HG03060 (cell line): ENCODE data around the gene BPIFB3.

ENCODE experiments used
- ATAC-seq: cut with Tn5 transposase; IDR thresholded peaks from one replicate; pipeline ENCODE4 v1.9.1; 2021; ENCODE audit warnings: low read depth, moderate number of reproducible peaks; ENCODE audit not compliant: unreplicated experiment

BPIFB3 gene

DNA sequence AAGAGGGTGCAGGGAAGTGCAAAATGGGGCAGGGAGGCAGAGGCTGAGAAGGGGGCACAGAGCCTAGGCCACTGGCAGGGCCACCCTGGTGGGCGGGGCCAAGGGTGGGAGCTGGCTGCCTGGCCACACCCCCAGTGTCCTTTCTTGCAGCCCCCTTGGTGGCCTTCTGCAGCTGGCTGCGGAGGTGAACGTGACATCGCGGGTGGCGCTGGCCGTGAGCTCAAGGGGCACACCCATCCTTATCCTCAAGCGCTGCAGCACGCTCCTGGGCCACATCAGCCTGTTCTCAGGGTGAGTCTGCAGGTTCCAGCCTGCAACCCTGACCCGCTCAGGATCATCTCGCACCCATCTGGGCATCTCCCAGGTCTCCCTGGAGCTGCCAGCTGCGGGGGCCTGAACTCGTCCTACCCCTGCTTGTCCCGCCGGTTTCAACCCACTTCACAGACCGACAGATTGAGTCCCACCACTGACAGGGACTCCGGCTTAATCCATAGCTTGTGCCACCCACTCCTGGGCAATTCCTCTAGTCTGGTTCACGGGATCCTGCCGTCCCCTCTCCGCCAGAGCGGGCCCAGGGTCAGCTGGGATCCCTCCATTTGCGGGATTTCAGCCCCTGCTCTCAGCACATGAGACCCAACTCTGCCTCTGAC is 6.2 kb downstream of the BPIFB3 start:
- ATAC-seq = no peak

DNA sequence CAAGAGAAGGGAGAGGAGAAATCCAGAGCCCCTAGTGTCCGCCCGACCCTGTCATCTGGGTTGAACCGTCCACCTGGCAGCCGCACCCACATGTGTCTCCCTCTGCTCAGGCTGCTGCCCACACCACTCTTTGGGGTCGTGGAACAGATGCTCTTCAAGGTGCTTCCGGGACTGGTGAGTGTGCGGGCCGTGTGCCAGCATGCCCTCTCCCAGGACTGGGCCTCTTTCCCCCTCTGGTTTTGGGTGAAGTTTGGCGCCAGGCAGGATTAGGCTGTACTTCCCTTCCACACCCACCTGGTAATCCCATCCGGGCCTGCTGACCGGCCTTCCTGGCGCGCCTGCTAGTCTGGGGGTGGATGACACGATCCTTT is 7.9 kb downstream of the BPIFB3 start:
- no peak for ATAC-seq

- ATAC-seq = no peak
These were observed 8.6 kb downstream of the BPIFB3 start for GRCh38 chr20:33062105-33062824.

DNA sequence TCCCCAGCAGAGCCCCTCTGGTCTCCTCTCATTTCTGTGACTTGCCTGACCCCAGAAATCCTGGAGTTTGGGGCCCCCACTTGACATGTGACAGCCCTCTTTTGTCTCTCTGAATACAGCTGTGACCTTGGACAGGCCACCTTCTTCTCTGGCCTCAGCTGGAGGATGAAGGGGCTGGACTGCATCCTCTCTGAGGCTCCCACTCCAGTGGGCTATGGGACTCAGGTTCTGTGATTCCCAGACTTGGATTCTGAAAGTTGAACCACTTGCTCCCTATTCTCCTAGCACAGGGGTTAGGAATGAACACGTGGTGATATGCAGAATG is 9.1 kb downstream of the BPIFB3 start:
- no peak for ATAC-seq

GRCh38 chr20:33063271-33063670 is 9.6 kb downstream of the BPIFB3 start:
- ATAC-seq = no peak

GRCh38 chr20:33064572-33065287 is 11.0 kb downstream of the BPIFB3 start:
- no peak for ATAC-seq

DNA sequence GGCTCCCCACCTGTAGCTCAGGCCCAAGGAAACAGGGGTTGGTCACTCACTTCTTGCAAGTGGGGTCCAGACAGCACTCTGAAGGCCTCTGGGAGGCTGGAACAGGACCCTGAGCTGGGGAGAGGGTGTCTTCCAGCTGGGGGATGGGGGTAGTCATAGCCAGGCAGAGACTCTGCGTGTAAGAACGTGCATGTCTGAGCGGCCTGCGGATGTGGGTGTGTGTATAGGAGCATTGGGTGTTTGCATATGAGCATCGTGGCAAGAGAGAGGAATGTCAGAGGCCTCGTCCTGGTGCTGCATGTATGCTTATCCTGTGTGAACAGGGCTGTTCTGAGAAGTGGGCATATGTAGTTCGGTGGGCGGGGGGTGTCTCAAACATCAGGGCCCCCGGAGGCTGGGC is 12.1 kb downstream of the BPIFB3 start:
- ATAC-seq = no peak

GRCh38 chr20:33067806-33068205 is 14.1 kb downstream of the BPIFB3 start:
- ATAC-seq = no peak

DNA sequence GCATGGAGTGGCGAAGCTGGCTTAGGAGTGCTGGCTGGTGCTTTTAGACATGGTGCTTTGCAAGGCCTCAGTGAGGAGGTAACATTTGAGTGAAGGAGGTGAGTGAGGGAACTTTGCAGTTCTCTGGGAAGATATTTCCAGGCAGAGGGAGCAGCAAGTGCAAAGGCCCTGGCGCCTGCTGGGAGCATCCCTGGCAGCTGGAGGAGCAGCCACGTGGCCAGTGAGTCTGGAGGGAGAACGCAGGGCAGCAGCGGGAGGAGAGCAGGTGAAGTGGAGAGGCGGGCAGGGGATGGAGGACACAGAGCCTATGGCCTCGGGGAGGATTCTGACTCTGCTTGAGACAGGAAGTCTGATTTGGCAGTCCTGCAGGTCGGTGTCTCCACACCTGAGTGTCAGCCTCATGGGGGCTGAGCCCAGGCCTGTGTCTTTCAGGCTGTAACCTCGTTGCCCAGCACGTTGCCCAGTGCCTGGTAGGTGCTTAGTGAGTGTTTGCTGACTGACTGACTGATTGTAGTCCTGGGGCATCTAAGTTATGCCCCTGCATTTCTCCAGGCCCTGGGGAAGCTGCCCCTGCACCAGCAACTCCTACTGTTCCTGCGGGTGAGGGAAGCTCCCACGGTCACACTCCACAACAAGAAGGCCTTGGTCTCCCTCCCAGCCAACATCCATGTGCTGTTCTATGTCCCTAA is 14.7 kb downstream of the BPIFB3 start:
- no peak for ATAC-seq

- no peak for ATAC-seq
These were observed 16.0 kb downstream of the BPIFB3 start for GRCh38 chr20:33069673-33070072.

GRCh38 chr20:33070111-33071053 is 16.7 kb downstream of the BPIFB3 start:
- no peak for ATAC-seq

- ATAC-seq = no peak
These were observed 17.5 kb downstream of the BPIFB3 start for GRCh38 chr20:33071198-33071597.

GRCh38 chr20:33072362-33072761 is 18.7 kb downstream of the BPIFB3 start:
- ATAC-seq = no peak

DNA sequence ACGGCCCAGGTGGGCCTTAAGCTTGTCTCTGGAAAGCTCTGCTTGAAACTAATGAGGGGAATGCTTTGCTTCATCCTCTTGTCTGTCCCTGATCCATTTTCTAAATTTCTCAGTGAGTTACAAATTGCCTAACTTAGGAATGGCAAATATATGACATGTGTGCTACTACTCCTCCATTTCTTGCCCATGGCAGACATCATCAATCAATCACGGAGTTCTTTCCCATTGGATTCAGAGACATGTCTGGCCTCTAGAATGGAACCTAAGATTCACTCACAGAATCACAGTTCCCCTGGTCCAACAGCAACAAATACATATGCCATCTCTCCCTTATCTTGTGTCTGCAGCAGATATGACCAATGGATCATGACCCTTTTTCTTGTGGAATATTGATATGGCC is 19.1 kb downstream of the BPIFB3 start:
- ATAC-seq = no peak

GRCh38 chr20:33074675-33075074 is 21.0 kb downstream of the BPIFB3 start:
- no peak for ATAC-seq

DNA sequence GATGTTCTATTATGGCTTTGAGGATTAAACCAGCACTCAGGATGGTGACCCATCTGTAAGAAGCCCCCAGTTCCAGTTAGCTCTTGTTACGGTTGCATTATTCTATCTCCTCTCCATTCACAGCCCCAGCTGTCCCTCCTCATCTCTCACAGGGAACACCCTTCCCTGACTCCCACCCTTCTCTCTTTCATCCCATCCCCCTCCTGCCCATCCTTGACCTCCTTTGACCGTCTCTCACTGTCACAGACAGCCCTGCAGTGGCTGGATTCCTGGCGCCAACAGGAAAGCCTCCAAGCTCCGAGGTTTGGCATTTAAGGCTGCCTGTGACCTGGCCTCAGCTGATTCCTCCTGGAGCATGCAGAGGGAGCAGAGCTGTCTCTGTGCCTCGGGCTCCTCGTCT is 21.6 kb downstream of the BPIFB3 start:
- ATAC-seq = no peak

GRCh38 chr20:33076662-33077372 is 23.1 kb downstream of the BPIFB3 start:
- no peak for ATAC-seq

DNA sequence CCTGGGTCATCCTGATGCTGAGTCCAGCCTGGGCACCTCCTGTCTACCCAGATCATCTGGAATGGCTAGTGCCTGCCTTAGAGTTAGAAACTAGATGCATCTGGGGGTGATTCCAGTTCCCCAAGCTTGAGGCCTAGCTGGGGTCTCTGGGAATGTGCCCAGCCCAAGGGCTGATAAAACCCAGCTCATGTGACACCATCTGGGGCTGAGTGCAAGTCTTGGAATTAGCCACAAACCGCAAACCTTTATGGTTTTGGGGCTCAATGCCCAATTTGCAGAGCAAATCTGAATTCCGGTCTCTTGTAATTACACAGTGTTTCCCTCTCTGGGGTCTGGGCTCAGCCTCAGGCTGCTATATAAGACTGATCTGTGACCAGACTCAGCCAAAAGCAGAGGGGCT is 25.6 kb downstream of the BPIFB3 start, which contains the start of gene BPIFB4:
Gene BPIFB4, plus strand, starts transcription at position 385 of the 400 bp plus-strand sequence. CDS start 1,884 bp downstream, outside the sequence.
- no peak for ATAC-seq

GRCh38 chr20:33081411-33082154 is 27.9 kb downstream of the BPIFB3 start:
- no peak for ATAC-seq
